ENCODE measurements around the gene NCOA3.

NCOA3 gene

DNA sequence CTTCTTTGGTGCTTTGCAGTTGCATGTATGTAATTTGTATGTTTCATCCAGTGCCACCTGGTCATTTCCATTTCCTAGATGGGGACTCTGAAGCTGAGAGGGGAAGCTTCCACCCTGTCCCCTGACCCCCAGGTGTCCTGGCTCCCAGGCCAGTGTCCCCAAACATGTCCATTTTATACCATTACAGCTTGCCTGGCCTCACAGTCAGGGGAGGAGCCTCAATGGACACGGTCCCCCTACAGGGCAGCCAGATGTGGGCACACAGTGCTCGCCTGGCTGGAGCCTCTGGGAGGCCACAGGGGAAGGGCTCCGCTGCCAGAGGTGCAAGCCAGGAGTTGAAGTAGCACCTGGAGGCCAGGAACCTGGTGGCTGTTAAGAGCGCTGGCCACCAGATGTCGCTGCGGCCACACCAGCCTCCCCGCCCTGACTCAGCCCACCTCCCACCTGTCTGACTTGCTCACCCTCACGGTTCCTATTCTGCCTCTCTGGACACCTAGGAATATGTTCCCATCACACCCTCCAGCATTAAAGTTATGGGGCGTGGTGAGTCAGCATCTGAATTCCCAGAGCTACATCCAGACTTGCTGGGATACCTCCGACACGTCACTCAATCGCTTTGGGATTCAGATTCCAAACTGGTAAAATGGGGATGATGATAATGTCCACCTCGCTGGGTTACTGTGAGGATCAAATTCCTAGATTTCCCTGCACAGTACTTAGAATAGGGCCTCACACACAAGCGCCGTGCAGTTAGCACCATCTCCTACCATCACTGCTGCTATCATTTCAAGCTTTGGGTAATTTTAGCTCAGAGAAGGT is 176.2 kb downstream of the NCOA3 start:
- DNase-seq (ENCODE audit: low read depth, low spot score) = peak; percentile 79

GRCh38 chr20:47678536-47678935 is 176.8 kb downstream of the NCOA3 start:
- no peak for DNase-seq (ENCODE audit: low read depth, low spot score)

- DNase-seq (ENCODE audit: low read depth, low spot score) = no peak
Measured at GRCh38 chr20:47679462-47679861, 177.8 kb downstream of the NCOA3 start.

- peak; percentile 58 for DNase-seq (ENCODE audit: low read depth, low spot score)
Measured at GRCh38 chr20:47680804-47681529, 179.3 kb downstream of the NCOA3 start.

DNA sequence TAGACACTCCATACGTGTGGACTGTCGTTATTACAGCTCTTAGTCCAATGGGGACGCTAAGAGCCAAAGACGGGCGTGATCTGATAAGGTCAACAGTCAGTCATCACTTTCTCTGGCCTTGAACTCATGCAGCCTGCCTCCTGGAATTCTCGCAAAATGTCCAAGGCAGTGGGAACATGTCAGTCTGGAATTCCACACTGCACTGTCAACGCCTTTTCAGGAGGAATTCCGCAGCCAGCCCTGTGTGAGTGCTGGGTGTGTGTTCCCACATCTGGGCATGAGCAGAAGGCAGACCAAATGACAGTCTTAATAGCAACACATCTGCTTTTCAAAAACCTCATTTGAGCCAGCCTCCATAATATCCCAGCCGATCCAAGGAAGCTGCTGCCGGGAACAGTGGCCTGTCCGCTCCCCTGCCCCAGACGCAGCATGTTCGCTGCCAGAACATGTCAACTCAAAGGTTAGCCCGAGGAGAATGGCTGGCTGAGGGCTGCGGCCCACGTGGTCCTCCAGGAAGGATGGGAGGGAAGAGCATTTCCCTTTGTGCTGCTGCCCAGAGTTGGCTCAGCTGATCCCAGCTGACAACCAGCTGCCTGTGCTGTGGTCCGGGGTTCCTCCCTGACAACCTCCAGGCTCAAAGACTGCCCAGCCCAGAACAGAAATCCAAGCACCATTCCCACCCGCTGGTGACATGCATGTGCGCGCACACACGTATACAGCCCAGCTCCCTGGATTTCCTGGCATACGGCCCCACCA is 180.5 kb downstream of the NCOA3 start:
- DNase-seq (ENCODE audit: low read depth, low spot score) = no peak

DNA sequence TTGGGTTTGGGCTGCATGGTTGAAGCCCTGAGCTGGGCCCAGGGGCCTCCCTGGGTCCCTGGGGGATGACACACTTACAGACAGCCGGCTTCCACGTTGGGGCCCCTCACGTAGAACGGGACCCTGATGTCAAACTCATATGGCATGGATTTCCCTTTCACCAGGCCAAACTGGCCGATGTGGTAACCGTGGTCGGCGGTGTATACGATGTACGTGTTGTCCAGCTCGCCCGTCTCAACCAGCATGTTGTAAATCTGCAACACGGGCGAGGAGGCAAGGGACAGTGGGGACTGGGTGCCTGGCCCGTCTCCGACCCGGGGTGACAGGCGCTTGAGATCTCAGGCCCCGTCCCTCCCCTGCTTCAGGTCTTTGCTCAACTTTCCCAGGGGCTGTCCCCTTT is 181.2 kb downstream of the NCOA3 start:
- DNase-seq (ENCODE audit: low read depth, low spot score) = no peak

GRCh38 chr20:47684306-47685080 is 182.8 kb downstream of the NCOA3 start:
- DNase-seq (ENCODE audit: low read depth, low spot score) = no peak

DNA sequence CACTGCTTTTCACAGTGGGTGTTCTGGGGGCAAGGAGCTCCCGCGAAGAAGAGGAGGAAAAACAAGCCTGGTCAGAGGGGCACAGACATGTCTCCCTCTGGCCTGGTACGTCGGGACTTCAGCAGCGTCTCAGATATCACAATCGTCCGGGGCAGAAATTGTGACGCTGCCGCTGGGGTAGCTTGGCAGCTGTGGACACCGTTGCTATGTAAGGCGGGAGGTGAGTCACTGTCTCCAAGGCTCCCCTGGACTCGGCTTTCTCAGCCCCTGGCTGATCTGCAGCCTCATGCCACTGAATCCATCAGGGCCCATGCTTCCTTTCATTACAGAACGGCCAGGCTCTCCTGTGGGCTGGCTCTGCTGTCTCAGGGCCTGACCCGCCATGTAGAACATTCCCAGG is 184.9 kb downstream of the NCOA3 start:
- peak; percentile 98 for DNase-seq (ENCODE audit: low read depth, low spot score)

DNA sequence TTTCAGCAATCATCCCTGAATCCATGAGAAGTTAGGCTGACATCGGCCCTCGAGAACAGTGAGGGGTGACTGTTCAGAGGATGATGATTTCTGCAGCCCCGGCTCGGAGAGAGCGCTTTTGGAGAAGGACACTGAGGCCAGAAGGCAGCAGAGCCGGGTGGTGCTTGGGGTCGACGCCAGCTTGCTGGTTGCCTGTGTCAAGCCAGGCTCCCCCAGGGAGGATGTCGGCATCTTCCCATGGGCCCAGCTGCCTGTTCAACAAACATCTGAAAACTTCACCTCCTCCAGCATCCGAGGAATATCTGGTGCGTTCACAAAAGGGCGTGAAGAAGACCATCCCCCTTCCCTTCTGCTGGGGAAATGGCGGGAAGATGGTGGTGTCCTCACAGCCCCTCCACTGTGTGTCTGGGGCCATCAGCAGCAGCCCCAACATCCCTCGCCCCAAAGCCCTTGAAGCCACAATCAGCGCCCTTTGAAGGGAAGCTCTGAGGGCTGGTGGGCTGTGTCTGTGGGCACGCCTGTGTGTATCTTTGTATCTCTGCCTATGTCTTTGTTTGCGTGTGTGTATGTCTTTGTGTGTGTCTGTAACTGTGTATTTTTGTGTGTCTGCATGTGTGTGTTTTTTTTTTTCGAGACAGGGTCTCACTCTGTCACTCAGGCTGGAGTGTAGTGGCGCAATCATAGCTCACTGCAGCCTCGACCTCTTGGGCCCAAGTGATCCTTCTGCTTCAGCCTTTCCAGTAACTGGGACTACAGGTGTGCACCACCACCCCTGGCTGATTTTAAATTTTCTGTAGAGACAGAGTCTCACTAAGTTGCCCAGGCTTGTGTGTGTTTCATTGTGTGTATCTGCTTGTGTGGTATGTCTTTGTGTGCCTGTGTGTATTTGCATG is 185.7 kb downstream of the NCOA3 start:
- DNase-seq (ENCODE audit: low read depth, low spot score) = no peak

DNA sequence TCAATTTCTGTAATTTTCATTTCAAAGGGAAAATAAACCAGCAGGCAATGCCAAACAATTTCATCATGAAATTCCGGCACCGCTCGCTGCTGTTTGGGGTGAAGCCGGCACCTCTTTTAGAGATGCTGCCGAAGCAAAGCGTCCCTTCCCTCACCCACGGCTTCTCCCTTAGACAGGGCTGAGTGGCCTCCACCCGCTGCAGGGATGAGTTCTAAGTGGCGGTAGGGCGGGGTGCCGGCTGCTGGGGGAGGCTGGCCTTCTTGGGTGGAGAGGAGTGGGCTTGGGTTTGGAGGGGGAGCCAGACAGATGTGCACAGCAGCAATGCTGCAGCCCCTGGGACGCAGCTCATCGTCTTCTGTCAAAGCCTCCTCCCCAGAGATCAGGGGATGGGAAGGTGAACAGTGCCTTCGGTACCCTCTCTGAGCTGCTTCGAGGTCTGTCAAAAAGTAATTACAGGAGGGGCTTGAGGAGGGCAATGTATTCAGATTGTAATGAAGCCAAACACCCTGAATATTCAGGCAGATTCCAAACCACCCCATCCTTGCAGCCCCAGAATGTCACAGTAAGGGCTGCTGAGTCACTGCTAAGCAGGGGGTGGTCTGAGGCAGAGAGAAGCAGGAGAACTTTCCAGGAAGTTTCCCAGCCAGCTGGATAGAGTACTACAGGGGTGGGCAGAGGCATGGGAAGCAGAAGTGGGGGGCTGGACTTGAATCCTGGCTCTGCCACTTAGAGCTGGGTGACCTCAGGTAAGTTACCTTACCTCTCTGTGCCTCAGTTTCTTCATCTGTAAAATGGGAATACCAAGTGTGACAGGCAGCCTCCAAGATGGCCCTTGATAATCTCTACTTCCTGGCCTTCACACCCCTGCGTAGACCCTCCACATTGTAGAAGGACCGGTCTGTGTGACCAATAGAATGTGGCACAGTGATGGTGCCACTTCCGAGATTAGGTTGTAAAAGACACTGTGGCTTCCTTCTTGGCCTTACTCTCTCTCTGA is 187.0 kb downstream of the NCOA3 start:
- DNase-seq (ENCODE audit: low read depth, low spot score) = peak; percentile 69

GRCh38 chr20:47689731-47690130 is 188.0 kb downstream of the NCOA3 start:
- no peak for DNase-seq (ENCODE audit: low read depth, low spot score)

DNA sequence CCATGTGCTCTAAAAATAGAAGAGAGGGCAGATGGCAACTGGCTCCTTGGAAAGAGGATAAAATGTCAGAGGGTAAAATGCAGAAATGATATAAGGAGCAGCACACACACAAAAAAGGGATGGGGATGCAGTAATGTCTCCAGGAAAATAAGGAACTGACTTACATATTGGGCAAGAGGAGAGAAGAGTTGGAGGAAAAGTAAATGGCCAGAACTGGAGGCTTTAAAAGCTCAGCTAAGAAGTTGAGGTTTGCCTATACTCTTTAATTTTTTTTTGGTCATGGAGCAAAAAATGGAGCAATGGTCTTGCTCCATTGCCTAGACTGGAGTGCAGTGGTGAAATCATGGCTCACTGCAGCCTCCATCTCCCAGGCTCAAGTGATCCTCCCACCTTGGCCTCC is 189.9 kb downstream of the NCOA3 start:
- peak; percentile 47 for DNase-seq (ENCODE audit: low read depth, low spot score)

DNA sequence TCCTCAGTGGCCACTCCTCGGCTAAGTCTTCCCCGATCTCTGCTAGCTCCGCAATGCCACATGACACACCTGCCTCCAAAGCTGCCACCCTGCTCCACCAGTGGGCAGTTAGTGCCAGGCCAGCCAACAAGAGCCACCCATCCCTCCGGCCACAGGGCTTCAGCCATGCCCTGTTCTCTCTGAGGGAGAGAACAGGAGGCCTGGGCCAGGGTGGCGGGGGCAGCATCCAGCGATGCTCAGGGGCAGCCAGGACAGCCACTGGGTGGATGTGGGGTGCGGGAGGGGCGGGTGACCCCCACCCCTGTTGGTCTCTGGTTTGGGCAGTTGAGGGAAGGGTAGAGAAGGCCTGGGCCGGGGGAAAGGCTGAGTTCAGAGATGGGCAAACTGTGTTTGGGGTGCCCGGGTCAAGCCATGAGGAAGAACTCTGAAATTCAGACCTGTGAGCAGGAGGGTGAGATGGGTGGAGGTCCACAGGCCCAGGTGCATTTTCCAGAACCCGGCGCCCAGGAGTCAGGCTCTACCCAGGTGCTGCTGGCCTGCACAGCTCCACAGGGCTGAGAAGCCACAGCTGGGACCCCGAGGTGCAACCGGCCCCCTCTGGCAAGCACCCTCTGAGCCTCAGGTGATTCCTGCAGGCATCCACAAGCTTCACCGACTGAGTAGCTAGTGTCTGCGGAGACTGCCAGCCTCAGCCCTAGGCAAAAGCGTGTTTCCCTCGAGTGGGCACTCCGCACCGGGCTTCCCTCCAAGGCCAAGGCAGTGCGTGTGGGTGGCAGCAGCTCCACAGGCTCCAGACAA is 192.5 kb downstream of the NCOA3 start:
- no peak for DNase-seq (ENCODE audit: low read depth, low spot score)

DNA sequence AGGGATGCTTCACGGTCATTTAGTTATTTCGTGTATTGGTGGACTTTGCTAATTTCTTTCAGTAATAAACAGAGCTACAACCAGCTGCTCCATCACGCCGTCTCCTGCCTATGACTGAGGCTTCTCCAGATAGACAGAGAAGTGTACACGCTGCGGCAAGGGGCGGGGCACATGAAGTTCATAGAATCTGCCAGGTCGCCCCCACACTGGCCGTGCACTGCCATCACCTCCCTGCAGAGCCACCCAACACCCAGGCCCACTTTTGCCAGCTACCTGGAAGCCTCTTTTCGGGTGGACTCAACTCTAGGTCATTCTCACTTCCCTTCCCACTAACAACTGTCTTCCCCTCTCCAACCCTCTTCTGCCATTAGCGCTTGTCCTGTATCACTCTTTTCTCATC is 195.2 kb downstream of the NCOA3 start:
- DNase-seq (ENCODE audit: low read depth, low spot score) = no peak

DNA sequence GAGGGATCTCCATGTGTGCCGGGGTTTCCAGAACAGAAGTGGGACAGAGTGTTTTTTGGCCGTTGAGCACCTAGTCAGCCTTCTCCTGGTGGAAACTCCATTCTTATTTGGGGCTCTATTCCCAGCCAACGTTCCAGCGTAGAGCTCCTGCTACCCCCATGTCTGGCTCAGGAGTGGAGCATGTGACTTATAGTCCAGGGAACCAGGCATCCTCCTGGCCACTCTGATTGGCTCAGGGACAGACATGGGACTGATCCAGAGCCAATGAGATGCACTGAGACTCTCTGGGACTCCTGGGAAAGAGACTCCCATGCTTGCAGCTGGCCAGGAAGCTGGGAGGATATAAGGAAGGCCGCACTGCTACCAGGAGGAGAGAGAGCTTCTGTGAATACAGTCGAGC is 196.5 kb downstream of the NCOA3 start:
- DNase-seq (ENCODE audit: low read depth, low spot score) = no peak

GRCh38 chr20:47699818-47700217 is 198.1 kb downstream of the NCOA3 start:
- DNase-seq (ENCODE audit: low read depth, low spot score) = no peak

DNA sequence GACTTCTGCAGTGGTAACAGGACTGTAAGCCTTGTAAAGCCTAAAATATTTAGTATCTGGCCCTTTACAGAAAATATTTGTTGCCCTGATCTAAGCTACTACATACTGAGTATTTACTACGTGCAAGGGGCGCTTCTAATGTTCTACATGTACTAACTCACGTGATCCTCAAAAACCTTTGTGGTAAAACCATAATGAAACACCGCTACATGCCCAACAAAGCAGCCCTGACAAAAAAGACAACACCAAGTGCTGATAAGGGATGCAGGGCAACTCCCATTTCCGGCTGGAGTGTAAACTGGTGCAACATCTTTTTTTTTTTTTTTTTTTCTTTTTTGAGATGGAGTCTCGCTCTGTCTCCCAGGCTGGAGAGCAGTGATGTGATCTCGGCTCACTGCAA is 198.6 kb downstream of the NCOA3 start:
- DNase-seq (ENCODE audit: low read depth, low spot score) = no peak

DNA sequence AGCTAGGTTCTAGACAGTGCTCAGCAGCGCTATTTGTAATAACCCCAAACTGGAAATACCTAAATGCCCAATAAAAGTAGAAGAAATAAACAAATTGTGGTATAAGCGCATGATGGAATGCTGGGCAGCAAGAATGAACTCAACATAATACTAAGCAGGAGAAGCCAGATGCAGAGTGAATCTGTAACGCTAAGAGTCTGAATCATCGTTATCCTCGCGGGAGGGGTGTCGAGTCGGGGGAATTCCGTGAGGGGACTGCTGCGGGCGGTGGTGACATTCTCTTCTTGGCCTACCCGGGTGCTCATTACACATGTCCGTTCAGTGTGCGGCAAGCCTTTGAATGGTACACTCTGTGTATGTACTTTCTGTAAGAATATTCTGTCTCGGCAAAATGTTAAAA is 199.9 kb downstream of the NCOA3 start:
- peak; percentile 55 for DNase-seq (ENCODE audit: low read depth, low spot score)

- peak; percentile 28 for DNase-seq (ENCODE audit: low read depth, low spot score)
Measured at GRCh38 chr20:47703748-47704147, 202.1 kb downstream of the NCOA3 start.
